ENCODE data around the gene ECM1. TPM values are rescaled to one million over a fixed set of nuclear protein-coding genes. Genes with fewer than 3 reads are reported as not detected.
A peak's percentile ranks its signal among the peaks of the same experiment; 100 is the strongest.

The ECM1 gene
- total and polyA plus RNA-seq, 2 experiments from 2014 or later = 0.74 to 1.1 TPM

- H3K4me1 Mint-ChIP-seq = peaks cover 42% of the 10 kb centered on the region
- H3K36me3 Mint-ChIP-seq (ENCODE audit: low read depth) = no peaks in the 10 kb centered on the region
- Histone ChIP-seq H3K27me3 (ENCODE audit: insufficient read depth) (no peaks in the 10 kb centered on the region), H3K9me2 (ENCODE audit: insufficient read depth) (no peaks in the 10 kb centered on the region), H3K36me3 (ENCODE audit: insufficient read depth) (no peaks in the 10 kb centered on the region), H3K27ac (ENCODE audit: low read depth) (no peak overlapping the region), H3K79me2 (replicated peaks; ENCODE audit: insufficient read depth) (peaks cover 11% of the 10 kb centered on the region), H3K4me3 (no peak overlapping the region), H2AFZ (no peak overlapping the region), H3K4me2 (no peak overlapping the region), H3K4me1 (ENCODE audit: insufficient read depth) (peaks cover 30% of the 10 kb centered on the region), H3F3A (replicated peaks; ENCODE audit: low read depth) (peaks cover 4% of the 10 kb centered on the region), H4K20me1 (replicated peaks; ENCODE audit: insufficient read depth) (no peaks in the 10 kb centered on the region)
- H3K9me3 Mint-ChIP-seq = no peaks in the 10 kb centered on the region
- no peak overlapping the region for H3K27ac Mint-ChIP-seq
- no peak for TF ChIP-seq CTCF (conservative IDR thresholded peaks at IDR 0.05; ENCODE audit: low read depth in 2 of 2)
- TF ChIP-seq ZNF331 (CRISPR knock-in tag; IDR thresholded peaks at IDR 0.05; ENCODE audit: low read depth) = no peak
- no peak for TF ChIP-seq REST (IDR thresholded peaks at IDR 0.05; ENCODE audit: unreplicated experiment)
- DNase-seq (ENCODE audit: low spot score) (no peak), ATAC-seq (no peak)
- no peak overlapping the region for H3K4me3 Mint-ChIP-seq
- H3K27me3 Mint-ChIP-seq (ENCODE audit: insufficient read depth, low read depth, poor library complexity) = peaks cover 21% of the 10 kb centered on the region
Measured at GRCh38 chr1:150559656-150560010, 51.7 kb downstream of the ECM1 start.

- Histone ChIP-seq H3K4me2 (peak overlapping the region; percentile 97), H2AFZ (no peak overlapping the region), H3K79me2 (replicated peaks; ENCODE audit: insufficient read depth) (peaks cover 15% of the 10 kb centered on the region), H3K4me1 (ENCODE audit: insufficient read depth) (peaks cover 30% of the 10 kb centered on the region), H4K20me1 (replicated peaks; ENCODE audit: insufficient read depth) (no peaks in the 10 kb centered on the region), H3K27me3 (ENCODE audit: insufficient read depth) (no peaks in the 10 kb centered on the region), H3K9me2 (ENCODE audit: insufficient read depth) (no peaks in the 10 kb centered on the region), H3K36me3 (ENCODE audit: insufficient read depth) (no peaks in the 10 kb centered on the region), H3K27ac (ENCODE audit: low read depth) (peak overlapping the region; percentile 100), H3F3A (replicated peaks; ENCODE audit: low read depth) (peaks cover 4% of the 10 kb centered on the region), H3K4me3 (peak overlapping the region; percentile 79; the same call in 1 of the 2 replicates)
- H3K4me1 Mint-ChIP-seq = peaks cover 46% of the 10 kb centered on the region
- H3K4me3 Mint-ChIP-seq = peak overlapping the region; percentile 24; the same call in 1 of the 3 replicates
- TF ChIP-seq EZH2phosphoT487 (IDR thresholded peaks at IDR 0.05; ENCODE audit: unreplicated experiment) = no peak
- TF ChIP-seq CTCF (conservative IDR thresholded peaks at IDR 0.05; ENCODE audit: low read depth in 2 of 2) = peak; percentile 90 to 95
- no peaks in the 10 kb centered on the region for H3K9me3 Mint-ChIP-seq
- DNase-seq (ENCODE audit: low spot score) (peak; percentile 92), ATAC-seq (peak; percentile 18)
- no peak overlapping the region for H3K27ac Mint-ChIP-seq
- no peaks in the 10 kb centered on the region for H3K36me3 Mint-ChIP-seq (ENCODE audit: low read depth)
- peaks cover 21% of the 10 kb centered on the region for H3K27me3 Mint-ChIP-seq (ENCODE audit: insufficient read depth, low read depth, poor library complexity)
Measured at GRCh38 chr1:150560011-150560438, 52.1 kb downstream of the ECM1 start.
